Fibroblast of skin of abdomen (primary cell): Measurements from ENCODE around the gene PROCA1.

Source experiments
- DNase-seq: peaks from one replicate; pipeline ENCODE4 v3.0.0-alpha.2; 2013

Gene PROCA1

DNA sequence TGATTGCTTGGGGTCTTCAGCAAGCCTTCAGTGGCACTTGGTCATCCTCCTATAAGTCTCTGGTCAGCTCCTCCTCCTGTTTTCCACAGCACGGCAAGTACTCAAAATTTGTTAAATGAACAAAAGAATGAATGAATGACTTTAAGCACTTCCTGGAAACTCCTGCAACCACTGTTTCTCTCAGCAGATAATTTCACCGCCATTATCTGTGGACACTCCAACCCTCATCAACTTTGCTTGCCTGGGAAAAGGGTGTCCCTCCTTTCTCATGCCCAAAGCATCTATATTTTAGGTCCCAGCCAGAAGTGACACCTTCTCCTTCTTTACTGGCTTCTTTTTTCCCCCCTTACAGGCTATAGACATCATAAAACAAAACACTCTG, 4.4 kb downstream of the PROCA1 start:
- DNase-seq = no peak

DNA sequence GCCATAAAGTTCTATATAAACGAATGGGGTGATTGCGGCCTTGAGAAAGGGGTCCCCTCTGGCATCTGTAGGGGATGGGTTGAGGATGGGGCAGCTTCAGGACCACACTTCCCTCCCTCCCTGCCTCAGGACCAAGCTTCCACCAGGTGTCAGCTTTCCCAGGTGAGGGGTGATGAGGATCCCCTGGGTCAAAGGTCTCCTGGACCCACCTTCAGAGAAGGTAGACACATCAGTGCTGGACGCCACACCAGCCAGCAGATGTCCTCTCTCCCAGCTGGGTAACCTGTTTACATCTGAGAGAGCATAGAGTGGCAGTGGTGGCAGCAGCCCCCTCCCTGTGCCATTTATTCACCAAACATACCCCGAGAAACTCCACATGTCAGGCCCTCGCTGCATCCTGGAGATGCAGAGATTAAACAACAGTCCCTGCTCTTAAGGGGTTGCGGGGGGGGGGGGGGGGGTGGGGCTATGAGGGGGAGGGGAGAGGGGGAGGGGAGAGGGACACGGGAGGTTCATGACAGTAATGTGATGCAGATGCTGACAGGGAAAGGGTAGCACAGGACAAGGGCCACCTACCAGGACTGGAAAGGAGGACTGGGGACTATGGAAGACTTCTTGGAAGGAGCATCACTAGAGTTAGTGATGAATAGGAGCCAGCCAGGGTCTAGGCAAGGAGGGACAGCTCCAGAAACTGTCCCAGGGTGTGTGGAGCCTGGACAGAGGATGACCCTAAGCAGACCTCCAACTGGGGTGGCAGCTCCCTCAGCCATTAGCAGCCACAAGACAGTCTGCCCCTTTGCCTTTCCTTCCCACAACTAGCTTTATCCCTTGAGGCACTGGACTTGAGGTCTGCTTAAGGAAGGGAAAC, 5.0 kb downstream of the PROCA1 start:
- DNase-seq = no peak

DNA sequence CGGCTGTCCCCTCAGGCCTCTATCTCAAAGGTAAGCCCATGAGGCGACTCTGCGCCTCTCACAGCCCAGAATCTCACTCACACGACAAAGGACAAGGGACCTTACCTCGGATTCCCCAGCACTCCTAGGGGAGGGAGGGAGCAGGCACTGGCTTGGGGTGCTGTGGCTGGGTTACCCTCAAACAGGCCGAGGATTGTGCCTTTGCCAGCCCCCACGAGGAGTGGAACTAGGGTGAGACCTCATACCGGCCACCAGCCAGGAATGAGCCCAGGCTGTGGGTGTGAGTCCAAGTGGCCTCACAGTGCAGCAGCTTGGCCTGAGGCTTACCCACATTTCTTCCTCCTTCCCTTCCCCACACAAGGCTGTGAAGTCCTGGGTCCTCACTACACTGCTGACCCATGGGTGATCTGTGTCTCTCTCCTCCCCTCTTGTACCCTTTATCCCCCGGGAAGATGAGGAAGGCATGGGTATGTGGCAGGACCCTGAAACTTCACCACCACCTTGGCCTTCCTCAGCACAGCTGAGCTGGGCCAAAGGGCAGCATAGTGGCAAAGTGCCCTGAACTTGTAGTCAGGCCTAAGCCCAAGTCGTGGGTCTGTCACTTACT, 5.9 kb downstream of the PROCA1 start:
- no peak for DNase-seq

DNA sequence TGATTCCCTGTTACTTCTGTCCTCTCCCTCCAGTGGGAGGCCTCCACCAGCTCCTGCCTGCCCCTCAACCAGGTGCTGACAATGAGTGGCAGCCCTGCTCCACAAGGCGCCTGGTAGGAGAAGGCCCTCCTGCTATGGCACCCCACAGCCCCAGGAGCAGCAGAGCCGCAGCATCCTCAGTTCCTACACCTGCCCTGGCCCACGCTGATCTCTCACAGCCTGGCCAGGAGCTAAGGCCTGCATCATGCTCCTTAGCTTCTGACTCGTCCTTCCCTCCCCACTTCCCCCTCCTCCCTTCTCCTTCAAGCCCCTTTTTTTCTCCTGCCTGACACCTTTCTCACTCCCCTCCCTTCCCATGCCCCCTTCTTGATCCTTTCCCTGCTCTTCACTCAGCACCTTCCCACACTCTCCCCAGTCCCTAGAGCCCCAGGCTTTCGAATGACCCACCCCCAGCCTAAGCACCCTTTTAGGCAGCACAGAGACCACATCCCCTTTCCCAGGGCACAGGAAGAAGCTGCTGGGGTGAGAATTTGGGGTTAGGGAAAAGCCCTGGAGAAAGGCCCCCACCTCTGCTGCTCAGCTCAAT, 6.5 kb downstream of the PROCA1 start:
- DNase-seq = no peak

DNA sequence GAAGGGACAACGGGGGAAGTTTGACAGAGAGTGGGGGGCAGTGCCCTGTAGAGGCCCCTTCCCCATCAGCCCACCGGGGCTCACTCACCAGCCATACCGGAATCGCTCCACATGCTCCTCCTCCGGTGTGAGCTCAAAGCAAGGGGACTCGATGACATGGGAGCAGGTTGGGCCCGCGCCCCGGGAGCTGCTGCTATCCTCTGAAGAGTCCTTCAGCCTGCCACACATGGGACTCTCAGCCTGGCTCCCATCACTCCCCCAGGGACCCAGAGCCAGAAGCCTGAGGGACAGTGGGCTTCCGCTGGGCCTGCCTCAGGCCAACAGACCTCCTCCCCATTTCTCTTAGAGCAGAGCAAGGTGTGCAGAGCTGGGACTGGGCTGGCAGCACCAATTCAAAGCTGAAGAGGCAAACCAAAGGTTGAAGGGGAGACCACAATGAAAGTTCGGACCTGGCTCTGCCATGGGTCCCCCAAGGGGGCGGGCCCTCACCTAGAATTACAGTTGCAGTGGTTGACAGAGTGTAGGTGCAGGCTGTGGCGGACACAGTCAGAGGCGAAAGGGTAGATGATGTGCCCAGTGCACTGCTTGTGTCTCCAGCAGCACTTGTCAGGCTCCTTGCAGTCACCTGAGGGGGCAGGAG, 7.3 kb downstream of the PROCA1 start:
- DNase-seq = no peak

DNA sequence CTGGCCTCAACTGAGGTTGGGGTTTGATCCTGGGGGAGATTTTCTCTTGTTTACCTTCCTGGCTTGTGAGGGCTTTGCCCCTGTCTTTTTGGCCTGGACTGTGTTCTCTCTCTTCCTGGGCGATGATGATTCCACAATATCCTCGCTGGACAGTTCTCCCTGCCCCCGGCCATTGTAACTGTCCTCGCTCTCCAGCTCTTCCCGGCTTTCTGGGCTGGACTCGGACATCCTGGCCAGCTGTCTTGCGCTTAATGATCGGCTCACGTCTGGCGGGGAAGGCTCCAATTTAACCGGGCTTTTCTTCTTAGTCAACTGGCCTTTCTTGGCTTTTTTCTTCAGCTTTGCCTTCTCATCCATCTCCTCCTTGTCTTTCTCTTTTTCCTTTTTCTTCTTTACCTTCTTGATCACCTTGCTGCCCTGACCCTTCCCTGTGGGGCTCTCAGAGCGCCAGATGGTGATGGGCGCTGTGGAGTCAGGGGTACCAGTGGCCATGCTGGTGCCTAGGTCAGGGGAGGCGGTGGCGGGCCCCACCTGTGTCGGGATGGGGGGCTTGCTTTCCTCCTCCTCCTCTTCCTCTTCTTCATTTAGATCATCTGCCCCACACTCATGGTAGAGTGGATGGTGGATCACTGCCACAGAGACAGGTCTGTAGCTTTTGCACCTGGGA, 8.0 kb downstream of the PROCA1 start:
- DNase-seq = no peak

DNA sequence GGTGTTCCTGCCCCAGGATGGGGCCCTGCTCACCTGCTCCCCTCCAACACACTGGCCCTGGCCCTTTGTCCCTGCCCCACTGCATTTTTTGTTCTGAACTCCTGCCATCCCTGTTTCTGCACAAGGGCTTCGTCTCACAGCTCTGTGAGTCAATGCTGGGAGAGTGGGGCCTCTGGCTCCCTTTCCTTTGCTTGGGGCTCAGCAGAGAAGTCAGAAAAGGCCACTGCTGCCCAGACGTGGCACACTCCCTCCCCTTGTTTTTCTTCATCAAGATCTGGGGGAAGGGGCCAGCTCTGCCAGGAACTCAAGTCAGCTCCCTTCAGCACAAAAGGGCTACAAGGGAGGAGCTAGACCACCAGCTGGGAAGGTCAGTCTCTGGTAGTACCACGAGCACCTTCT, 8.9 kb downstream of the PROCA1 start:
- DNase-seq = no peak

DNA sequence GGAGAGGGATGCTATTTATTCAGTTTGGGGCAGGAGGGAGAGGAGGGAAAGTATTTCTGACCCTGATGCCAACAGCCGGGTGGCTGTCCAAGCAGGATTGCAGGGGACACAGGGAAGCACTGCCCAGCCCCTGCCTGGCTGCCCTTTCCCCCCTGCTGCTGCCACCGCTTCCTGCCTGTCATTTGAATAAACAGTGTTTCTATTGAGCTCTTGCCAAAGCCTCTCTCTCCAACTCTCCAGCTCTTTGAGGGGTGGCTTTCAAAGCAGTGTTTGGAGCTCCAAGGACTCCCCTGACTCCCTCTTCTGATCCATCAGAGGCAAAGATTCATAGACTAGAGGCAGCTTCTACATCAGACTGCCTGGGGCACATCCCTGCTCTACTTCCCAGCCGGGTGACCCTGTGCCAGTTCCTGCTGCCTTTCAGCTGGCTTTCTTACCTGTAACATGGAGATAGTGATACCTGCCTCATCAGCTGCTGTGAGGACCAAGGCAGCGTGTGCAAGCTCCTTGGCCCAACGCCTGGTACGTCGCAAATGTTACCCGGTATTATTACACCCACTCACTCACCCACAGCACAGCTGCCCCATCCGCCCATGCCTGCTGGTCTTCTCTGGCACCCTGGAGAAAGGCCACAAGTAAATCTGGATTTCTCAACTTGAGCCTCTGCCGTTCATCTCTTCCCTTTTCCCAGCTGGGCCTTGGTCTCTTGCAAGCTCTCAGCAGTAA, 9.5 kb downstream of the PROCA1 start:
- no peak for DNase-seq

DNA sequence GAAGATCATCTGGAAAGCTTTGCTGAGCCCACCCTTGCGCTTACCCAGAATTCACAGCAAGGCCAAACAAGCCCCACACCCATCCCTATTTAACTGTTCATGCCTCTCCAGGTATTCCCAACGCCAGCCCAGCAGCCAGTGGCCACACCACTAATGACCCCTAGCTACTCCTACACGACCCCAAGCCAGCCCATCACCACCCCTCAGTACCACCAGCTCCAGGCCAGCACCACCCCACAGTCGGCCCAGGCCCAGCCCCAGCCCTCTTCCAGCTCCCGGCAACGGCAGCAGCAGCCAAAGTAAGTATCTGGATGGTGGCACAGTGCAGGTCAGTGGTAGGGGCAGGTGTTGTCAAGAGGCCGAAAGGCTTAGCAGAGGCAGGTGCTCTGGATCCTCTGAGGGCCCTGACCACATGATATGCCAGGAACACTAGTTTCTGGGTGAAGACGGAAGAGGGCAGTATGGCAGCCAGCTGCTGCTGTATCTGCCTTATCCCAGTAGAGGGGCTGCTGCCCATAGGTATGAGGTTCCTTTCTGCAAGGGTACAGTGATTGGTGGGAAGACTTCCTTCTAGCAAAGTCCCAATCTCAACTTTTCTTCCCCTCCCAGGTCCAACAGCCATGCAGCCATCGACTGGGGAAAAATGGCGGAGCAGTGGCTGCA, 10.7 kb downstream of the PROCA1 start:
- no peak for DNase-seq

DNA sequence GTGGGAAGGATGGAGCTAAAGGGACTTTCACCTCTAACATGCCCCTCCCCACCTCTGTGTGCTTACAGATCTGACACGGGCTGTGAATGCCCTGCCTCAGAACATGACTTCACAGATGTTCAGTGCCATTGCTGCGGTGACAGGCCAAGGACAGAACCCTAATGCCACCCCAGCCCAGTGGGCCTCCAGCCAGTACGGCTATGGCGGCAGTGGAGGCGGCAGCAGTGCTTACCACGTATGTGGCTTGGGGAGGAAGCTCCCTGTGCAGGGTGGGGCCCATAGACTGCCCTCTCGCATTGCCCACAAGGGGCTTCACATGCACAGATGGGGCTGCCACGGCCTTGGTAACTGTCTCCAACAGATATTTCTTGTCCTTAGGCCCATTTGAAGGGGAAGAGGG, 11.4 kb downstream of the PROCA1 start:
- no peak for DNase-seq

DNA sequence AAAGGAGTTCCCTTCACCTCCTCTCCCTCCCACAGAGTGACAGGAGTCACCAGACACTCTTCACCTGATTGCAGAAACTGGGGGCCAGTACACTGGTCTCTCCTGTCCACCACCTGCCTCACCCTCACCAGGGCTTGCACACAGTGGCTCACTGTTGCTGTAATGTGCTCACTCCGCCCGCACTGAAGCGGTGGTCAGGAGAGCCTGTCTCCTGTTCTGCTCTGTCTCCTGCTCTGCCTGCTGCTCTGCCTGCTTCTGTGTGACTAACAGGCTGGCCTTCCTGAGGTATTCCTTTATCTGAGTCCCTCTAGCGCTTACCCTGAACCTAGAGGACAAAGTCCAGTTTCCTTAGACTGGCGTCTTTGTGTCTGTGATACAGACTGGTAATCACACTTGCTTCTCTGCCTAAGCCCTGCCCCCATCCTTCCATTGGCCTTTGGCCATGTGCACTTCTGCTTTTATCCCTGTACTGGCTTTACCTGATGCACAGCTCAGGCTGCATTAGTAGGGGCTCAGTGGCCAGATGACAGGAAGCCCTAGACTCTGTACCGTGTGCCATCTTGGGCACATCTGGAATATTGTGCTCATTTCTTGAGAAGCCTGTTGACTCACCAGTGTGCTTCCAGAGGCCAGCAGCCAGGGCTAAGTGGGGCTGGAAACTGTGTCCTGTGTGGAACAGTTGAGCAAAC, 13.3 kb downstream of the PROCA1 start:
- no peak for DNase-seq

DNA sequence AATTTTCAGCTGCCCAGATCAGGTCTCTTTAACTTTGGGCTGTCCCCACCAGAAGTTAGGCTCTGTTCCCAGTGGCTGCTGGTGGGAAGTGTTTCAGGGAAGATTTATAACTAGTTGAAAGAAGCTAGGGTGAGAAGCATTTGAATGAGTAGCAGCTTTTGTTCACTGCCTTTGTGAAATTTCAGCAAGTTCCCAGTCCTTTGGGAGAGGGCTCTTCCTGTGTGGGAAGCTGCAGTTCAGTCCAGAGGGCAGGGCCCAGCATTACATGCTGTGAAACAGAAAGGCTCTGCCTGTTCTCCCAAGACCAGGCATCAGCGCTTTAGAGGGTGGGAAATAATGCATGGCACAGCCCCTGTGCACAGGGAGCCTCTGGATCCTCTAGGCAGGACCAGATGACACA, 17.8 kb downstream of the PROCA1 start:
- DNase-seq = no peak

DNA sequence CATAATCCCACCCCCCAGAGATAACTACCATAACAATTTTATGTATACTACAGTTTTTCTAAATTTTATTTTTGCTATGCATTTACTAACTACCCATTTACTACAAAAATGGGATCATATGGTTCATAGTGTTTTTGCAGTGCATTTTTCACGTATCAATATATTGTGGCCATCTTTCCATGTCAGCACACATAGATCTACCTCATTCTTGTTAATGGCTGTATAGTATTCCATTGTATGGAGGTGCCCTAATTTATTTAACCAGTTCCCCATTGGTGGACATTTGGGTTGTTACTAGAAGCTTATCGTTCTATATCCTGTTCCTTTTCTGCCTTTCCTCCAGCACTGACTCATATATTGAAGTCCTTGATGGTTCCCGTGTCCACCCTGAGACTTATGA, 22.7 kb downstream of the PROCA1 start:
- DNase-seq = no peak

DNA sequence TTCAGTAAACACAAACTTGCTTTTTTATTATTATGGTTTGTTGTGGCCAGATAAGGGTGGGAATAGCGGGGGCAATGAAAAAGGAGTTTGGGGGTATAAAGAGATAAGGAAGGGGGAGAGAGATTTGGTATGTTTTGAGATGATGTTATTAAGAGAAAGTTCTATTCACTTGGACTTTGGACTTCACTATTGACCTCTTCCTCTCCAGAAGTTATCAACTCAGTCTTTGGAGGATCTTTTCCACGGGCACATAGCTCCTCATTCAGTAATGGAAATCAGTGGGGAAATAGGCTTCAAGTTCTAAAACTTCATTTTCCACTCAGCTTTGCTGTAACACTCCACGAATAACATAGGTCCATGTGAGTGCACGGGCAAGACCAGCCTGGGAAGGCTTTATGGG, 23.2 kb downstream of the PROCA1 start:
- no peak for DNase-seq

DNA sequence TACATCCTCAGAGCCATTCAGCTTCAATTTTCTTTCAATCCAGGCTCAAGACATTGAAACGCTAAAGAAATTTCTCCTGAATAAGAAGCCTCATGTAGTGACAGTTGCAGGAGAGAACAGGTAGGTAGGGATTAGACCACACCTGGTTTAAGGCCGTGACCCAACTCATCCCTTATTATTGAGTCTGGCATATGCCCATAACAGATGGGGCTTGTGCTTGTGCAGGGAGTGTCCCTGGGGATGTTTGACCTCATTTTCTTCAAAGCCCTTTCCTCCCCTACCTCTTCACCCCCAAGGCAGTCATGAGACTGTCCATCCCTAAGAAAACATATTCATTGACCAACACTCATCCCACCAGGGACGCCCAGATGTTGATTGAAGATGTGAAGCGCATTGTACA, 25.4 kb downstream of the PROCA1 start:
- DNase-seq = no peak

DNA sequence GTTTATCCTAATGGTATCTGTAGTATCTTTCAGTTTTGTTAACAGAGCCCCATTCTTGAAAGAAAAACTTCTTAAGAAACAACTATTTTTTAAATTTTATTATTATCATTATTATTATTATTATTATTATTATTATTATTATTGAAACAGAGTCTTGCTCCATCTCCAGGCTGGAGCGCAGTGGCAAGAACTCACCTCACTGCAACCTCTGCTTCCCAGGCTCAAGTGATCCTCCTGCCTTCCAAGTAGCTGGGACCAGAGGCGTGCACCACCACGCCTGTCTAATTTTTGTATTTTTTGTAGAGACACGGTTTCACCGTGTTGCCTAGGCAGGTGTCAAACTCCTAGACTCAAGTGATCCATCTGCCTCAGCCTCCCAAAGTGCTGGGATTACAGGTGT, 26.3 kb downstream of the PROCA1 start:
- DNase-seq = no peak

DNA sequence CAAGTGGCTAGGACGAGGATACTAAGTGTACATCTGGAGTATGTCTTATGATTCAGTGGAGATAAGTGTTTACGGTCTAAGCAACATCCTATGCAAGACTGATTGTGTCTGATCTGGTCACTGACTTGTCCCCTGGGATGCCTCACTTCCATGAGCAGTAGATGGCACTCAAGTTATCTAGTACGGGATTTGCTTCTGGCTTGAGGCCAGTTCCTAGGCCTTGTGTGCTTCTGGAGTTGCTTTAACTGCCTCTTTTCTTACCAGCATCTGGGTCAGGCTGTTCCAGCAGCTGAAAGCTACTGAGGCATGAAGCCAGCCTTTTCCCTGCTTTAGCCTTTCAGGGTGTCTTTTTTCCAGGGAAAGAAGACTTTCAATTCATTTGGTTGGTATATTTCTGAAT, 26.7 kb downstream of the PROCA1 start:
- peak; percentile 38 for DNase-seq

DNA sequence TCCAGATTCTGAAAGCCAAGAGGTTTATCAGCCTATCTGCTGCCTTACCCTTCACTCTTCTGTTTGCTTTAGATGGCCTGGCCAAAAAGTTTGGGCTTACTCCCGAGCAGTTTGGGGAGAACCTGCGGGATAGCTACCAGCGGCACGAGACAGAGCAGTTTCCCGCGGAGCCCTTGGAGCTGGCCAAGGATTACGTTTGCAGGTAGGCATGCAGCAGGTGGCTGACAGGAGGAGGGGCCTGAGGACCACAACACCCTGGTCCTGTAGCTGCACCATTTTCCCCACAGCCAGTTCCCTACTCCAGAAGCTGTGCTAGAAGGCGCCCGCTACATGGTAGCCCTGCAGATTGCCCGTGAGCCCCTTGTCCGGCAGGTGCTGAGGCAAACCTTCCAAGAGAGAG, 29.0 kb downstream of the PROCA1 start:
- DNase-seq = no peak

DNA sequence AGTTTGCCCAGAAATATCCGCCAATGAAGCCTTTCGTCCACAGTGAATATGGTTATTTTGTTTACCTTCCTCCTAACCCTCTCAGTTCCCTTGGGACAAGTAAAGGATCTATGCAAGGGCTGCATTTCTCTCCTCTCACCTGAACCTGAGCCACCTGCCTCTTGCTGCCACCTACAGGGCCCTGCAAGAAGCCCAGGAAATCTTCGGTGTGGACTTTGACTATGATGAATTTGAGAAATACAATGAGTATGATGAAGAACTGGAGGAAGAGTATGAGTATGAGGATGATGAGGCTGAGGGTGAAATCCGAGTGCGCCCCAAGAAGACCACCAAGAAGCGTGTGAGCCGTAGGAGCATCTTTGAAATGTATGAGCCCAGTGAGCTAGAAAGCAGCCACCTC, 35.7 kb downstream of the PROCA1 start:
- no peak for DNase-seq

DNA sequence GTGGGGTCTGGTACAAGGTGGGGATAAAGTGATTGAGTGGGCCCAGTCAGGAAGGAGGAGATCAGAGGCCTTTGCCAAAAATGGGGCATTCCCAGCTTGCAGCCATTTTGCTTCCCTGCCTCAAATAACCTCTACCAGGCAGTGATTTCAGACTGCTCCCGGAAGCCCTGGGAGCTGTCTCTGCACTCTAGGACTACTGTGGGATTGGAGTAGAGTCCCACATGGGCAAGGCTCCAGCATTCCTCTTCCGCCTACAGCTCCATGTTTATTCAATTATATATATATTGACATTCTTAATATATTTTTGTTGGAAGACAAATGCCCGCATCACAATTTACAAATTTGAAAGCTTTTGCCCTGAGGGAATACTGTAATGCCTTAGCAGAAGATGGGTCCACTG, 36.2 kb downstream of the PROCA1 start:
- peak; percentile 10 for DNase-seq

DNA sequence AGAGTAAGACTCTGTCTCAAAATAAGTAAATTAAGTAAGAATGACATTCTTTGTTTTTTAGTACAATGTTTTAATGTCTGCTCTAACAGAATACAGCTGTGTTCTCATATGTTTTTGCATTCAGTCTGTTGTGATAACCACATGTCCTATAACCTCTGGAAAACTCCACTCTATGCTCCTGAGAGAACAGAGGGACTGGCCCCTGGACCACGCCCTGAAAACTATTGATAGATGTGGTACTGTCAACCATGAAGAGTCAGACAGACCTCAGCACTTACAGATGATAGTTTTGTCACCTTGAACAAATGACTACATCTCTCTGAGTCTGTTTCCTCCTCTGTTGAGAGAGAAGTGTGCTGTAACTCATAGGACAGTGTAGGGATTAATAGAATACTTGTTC, 41.8 kb downstream of the PROCA1 start:
- no peak for DNase-seq
